Measurements from ENCODE around the gene DAP. TPM values are rescaled to one million over a fixed set of nuclear protein-coding genes. Genes with fewer than 3 reads are reported as not detected.
A peak's percentile ranks its signal among the peaks of the same experiment; 100 is the strongest.

DAP gene
- total and polyA plus RNA-seq, 8 donors, result 68.3 to 183 (median 132) TPM

DNA sequence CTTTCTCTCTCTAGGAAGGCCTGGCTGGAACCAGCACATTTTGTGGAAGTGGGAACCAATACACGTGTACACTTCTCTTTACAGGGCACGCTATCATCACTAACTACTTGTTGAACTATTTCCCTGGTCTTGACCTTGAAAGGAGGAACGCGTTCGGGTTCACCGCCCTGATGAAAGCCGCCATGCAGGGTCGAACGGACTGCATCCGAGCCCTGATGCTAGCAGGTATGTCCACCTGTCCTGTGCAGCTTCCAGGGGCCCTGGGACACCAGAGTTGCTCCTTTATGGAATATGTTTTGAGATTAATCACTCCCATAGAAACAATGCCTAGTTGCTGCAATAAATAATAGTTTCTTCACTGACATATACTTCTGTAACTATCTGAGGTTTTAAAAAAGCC, 123.1 kb downstream of the DAP start:
- Histone ChIP-seq H3K4me1 (no peaks in the 10 kb centered on the region), H3K4me3 (no peak overlapping the region), H3K27me3 (no peaks in the 10 kb centered on the region), H3K9me3 (no peaks in the 10 kb centered on the region), H3K36me3 (no peaks in the 10 kb centered on the region), H3K27ac (no peak overlapping the region)
- WGBS, 2 donors, result 37 to 40% methylated on average over 10 of the region's 10 CpGs
- intact Hi-C loops (cut with DNase I), result no loop called here
- no peak for FAIRE-seq
- no peak for DNase-seq
- ATAC-seq, result no peak
- TF ChIP-seq, protein P1, sequence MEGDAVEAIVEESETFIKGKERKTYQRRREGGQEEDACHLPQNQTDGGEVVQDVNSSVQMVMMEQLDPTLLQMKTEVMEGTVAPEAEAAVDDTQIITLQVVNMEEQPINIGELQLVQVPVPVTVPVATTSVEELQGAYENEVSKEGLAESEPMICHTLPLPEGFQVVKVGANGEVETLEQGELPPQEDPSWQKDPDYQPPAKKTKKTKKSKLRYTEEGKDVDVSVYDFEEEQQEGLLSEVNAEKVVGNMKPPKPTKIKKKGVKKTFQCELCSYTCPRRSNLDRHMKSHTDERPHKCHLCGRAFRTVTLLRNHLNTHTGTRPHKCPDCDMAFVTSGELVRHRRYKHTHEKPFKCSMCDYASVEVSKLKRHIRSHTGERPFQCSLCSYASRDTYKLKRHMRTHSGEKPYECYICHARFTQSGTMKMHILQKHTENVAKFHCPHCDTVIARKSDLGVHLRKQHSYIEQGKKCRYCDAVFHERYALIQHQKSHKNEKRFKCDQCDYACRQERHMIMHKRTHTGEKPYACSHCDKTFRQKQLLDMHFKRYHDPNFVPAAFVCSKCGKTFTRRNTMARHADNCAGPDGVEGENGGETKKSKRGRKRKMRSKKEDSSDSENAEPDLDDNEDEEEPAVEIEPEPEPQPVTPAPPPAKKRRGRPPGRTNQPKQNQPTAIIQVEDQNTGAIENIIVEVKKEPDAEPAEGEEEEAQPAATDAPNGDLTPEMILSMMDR (IDR thresholded peaks at IDR 0.05), result no peak

DNA sequence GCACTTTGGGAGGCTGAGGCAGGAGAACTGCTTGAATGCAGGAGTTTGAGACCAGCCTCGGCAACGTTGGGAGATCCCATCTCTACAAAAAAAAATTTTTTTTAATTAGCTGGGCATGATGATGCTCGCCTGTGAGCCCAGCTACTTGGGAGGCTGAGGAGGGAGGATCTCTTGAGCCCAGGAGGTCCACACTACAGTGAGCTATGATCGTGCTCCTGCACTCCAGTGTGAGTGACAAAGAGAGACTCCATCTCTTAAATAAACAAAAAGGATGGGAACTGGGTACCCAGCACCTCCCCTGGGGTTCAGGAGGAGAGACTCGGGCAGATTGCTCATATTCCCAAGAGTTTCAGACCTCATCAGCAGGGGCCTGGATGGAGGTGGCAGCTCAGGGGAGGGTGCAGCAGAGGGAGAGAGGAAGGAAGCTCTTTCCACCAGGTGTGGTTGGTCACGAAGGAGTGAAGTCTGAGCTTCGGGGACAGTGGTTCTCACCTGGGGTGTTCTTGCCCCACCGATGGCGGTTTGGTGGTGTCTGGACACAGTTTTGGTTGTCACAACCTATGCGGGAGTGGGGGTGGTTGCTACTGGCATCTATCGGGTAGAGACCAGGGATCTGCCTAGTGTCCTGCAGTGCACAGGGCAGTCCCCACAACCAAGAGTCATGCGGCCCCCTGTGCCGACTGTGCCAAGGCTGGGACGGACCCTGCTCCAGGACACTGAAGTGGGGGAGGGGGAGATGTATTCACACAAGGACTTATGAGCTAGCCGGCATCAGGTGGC, 124.5 kb downstream of the DAP start:
- DNase-seq (no peak), ATAC-seq (no peak), FAIRE-seq (no peak)
- H3K36me3 ChIP-seq, result no peaks in the 10 kb centered on the region
- no peaks in the 10 kb centered on the region for H3K9me3 ChIP-seq
- H3K4me3 ChIP-seq, result no peak overlapping the region
- intact Hi-C loops (cut with DNase I), result no loop called here
- H3K27me3 ChIP-seq, result no peaks in the 10 kb centered on the region
- TF ChIP-seq, protein P1 (IDR thresholded peaks at IDR 0.05), result no peak
- 55 to 56% methylated on average over 15 of the region's 15 CpGs for WGBS, 2 donors
- H3K27ac ChIP-seq, result no peak overlapping the region
- H3K4me1 ChIP-seq, result no peaks in the 10 kb centered on the region

DNA sequence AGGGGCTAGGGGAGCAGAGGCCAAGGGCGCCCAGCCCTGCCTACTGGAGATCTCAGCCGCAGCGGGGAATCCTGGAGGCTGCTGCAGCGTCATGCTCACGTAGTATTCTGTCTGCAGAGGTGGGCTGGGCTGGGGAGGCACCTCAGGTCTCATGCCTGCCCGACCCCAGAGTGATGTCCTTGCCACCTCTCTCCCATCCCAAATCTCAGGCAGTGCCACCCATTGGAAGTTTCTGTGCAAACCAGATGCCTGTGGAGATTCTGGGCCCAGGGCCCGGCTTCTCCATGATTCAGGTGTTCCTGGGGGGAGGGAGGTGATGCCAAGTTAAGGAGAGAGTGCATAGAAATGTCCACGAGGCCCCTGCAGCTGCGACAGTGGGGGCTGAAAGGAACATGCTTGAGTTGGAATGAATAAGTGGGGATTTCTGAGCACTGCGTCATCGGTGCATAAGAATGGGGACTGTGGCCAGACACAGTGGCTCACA, 125.1 kb downstream of the DAP start:
- Histone ChIP-seq H3K27me3 (no peaks in the 10 kb centered on the region), H3K4me1 (no peaks in the 10 kb centered on the region), H3K27ac (no peak overlapping the region), H3K36me3 (no peaks in the 10 kb centered on the region), H3K9me3 (no peaks in the 10 kb centered on the region), H3K4me3 (no peak overlapping the region)
- WGBS, 2 donors, result 57 to 62% methylated on average over 11 of the region's 11 CpGs
- intact Hi-C loops (cut with DNase I), result no loop called here
- DNase-seq (no peak), FAIRE-seq (no peak), ATAC-seq (no peak)
- TF ChIP-seq, protein P1 (IDR thresholded peaks at IDR 0.05), result no peak

DNA sequence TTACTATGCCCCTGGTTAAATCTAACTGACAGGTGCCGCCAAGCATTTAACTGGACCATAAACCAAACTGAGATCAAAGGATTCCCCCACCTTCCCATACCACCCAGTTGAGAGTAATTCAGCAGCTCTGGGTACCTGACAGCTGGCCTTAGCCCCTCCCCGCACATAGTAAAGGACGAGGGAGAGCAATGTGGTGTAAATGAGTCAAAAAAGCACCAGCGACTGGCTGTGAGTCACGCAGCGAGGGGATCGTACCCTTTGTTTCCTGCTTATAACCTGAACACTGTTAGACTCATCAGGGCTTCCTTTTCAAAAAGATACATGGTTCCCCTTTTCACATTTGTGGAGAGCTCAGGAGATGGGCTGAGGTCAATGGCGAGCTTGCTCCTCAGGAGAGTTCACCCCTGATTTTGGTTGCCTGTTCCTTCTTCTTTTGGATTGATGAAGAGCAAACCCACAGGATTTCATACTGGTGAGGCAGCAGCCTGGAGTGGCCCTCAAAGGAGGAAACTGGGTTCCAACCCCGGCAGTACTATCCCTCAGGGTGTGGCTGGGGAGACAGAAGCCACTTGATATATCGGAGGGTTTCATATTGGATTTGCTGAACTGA, 125.7 kb downstream of the DAP start:
- FAIRE-seq (no peak), DNase-seq (no peak), ATAC-seq (peak in 1 of 4 donors; percentile 31)
- TF ChIP-seq, protein P1 (IDR thresholded peaks at IDR 0.05), result no peak
- H3K27ac ChIP-seq, result no peak overlapping the region
- H3K36me3 ChIP-seq, result no peaks in the 10 kb centered on the region
- no peak overlapping the region for H3K4me3 ChIP-seq
- 68 to 70% methylated on average over 10 of the region's 10 CpGs for WGBS, 2 donors
- H3K27me3 ChIP-seq, result no peaks in the 10 kb centered on the region
- intact Hi-C loops (cut with DNase I), result no loop called here
- no peaks in the 10 kb centered on the region for H3K9me3 ChIP-seq
- no peaks in the 10 kb centered on the region for H3K4me1 ChIP-seq

DNA sequence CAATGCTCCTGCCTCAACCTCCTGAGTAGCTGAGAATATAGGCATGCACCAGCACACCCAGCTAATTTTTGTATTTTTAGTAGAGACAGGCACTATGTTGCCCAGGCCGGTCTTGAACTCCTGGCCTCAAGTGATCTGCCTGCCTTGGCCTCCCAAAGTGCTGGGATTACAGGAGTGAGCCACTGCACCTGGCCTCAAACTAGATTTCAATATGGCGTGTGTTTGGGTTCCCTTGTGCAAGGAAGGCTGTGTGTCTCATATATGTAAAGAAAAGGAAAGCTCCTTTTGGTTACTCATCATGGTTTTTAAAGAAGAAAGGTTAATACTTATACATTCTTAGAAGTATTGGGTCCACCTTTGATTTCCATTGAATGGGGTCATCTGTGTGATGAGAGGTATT, 126.5 kb downstream of the DAP start:
- intact Hi-C loops (cut with DNase I), result loop anchor here in 1 of 3 donors (5.0 kb wide), 1 partner anchor 352 kb away; no protein-coding TSS in a partner anchor
- WGBS, 2 donors, result 87 to 90% methylated on average over 2 of the region's 2 CpGs

More for the DNA sequence above, 126.5 kb downstream of the DAP start:
- no peaks in the 10 kb centered on the region for H3K36me3 ChIP-seq
- H3K27ac ChIP-seq, result no peak overlapping the region
- no peaks in the 10 kb centered on the region for H3K4me1 ChIP-seq
- H3K4me3 ChIP-seq, result no peak overlapping the region
- H3K9me3 ChIP-seq, result no peaks in the 10 kb centered on the region
- DNase-seq, result no peak
- TF ChIP-seq, protein P1 (IDR thresholded peaks at IDR 0.05), result no peak
- no peaks in the 10 kb centered on the region for H3K27me3 ChIP-seq
- no peak for FAIRE-seq
- ATAC-seq, result no peak

All from pancreas (tissue), 10 donors.